ENCODE measurements around the gene CTAG2.
"Not testable (repeated sequence)": the region's sequence is repeated elsewhere in the genome, so short reads cannot be mapped to it uniquely, and the experiment has no call there.

DNA sequence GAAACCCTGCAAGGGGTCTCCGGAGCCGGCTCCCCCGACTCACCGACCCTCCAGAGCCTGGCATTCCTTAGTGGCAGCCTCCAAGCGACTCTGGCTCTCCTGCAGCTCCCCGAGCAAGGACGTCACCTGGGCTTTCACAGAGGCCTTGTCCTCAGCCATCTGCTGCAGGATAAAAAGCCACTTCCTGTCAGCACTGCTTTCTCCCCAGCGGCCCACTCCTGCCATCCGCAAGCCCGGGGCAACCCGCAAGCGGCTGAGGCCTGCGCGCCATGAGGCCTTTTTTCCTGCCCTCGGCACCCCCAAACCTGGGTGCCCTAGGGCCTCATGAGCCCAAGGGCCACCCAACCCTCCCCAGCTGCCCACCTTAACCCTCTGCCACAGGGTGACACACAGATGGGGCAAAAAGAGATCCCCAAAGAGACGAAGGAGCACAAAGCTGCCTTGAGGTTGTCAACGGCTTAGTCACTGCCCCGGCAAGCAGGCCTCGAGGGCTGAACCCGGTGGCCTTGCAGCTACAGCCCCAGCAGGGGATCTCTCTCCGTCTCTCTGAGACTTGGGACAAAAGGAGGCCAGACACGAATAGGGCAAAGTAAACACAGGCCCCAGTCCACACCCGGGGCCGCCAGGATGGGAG, 7.5 kb downstream of the CTAG2 start:
- TF ChIP-seq, protein P1, sequence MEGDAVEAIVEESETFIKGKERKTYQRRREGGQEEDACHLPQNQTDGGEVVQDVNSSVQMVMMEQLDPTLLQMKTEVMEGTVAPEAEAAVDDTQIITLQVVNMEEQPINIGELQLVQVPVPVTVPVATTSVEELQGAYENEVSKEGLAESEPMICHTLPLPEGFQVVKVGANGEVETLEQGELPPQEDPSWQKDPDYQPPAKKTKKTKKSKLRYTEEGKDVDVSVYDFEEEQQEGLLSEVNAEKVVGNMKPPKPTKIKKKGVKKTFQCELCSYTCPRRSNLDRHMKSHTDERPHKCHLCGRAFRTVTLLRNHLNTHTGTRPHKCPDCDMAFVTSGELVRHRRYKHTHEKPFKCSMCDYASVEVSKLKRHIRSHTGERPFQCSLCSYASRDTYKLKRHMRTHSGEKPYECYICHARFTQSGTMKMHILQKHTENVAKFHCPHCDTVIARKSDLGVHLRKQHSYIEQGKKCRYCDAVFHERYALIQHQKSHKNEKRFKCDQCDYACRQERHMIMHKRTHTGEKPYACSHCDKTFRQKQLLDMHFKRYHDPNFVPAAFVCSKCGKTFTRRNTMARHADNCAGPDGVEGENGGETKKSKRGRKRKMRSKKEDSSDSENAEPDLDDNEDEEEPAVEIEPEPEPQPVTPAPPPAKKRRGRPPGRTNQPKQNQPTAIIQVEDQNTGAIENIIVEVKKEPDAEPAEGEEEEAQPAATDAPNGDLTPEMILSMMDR (IDR thresholded peaks at IDR 0.05), result not testable (repeated sequence)
- not testable (repeated sequence) for TF ChIP-seq POLR2AphosphoS5 (IDR thresholded peaks at IDR 0.05)

Data from upper lobe of left lung (tissue), 4 donors.